H1 (cell line): ENCODE data around the gene PPFIA2. TPM values are rescaled to one million over a fixed set of nuclear protein-coding genes. Genes with fewer than 3 reads are reported as not detected.

ENCODE experiments used
- CTCF ChIA-PET: fragments of 300-600 bp; sonication (Branson Sonifier 250); formaldehyde crosslinking; loops from one replicate; lab custom pipeline; 2021; ENCODE audit not compliant: partially characterized antibody; lab: Charles Lee
- POLR2A ChIA-PET: fragments of 300-600 bp; sonication (Branson Sonifier 250); formaldehyde crosslinking; loops from one replicate; lab custom pipeline; 2021; ENCODE audit warnings: inconsistent platforms; ENCODE audit not compliant: partially characterized antibody; lab: Charles Lee
- DNase-seq, 2 experiments: peaks; one replicate each; pipeline versions ENCODE4 v3.0.0 to v3.0.0-alpha.2; 2010 to 2022; ENCODE audit warnings: low spot score in 2 of 2, low read depth in 1 of 2, mixed read lengths in 1 of 2
- FAIRE-seq: peaks from 2 replicates; lab custom pipeline; 2011; peaks lifted over from hg19 to GRCh38; lab: Jason Lieb, UNC
- H2AFZ ChIP-seq: 2 replicates; pipeline ENCODE4 v1.8.1; 2012; ENCODE audit warnings: low read length, inconsistent platforms
- H2AK5ac ChIP-seq: 2 replicates; pipeline ENCODE4 v1.6.1; 2013; ENCODE audit warnings: low read depth, low read length
- H2BK120ac ChIP-seq: replicated peaks from 2 replicates; pipeline ENCODE3; 2013; ENCODE audit warnings: low read depth, low read length, inconsistent platforms
- H2BK12ac ChIP-seq: 2 replicates; pipeline ENCODE4 v1.6.1; 2013; ENCODE audit warnings: low read depth, low read length
- H2BK15ac ChIP-seq: 2 replicates; pipeline ENCODE4 v1.6.1; 2013; ENCODE audit warnings: low read length
- H2BK20ac ChIP-seq: 2 replicates; pipeline ENCODE4 v1.6.1; 2013; ENCODE audit warnings: low read length
- H2BK5ac ChIP-seq: 2 replicates; pipeline ENCODE4 v1.6.1; 2013; ENCODE audit warnings: low read depth, low read length
- H3K14ac ChIP-seq: 2 replicates; pipeline ENCODE4 v1.6.1; 2013; ENCODE audit warnings: inconsistent platforms; ENCODE audit not compliant: insufficient read length
- H3K18ac ChIP-seq: 2 replicates; pipeline ENCODE4 v1.6.1; 2013; ENCODE audit warnings: low read length; ENCODE audit errors: extremely low read depth
- H3K23ac ChIP-seq: 2 replicates; pipeline ENCODE4 v1.6.1; 2013; ENCODE audit warnings: inconsistent platforms; ENCODE audit not compliant: insufficient read length
- H3K23me2 ChIP-seq: 2 replicates; pipeline ENCODE4 v1.6.1; 2013; ENCODE audit warnings: low read depth, low read length
- H3K27ac ChIP-seq: 2 replicates; pipeline ENCODE4 v1.6.1; 2011; ENCODE audit warnings: low read depth, low read length, inconsistent platforms
- H3K27me3 ChIP-seq, 4 experiments: replicated peaks in 1 of 4; 1 replicate in 1 of 4; 2 replicates in 3 of 4; pipeline versions ENCODE4 v1.6.1 to v1.8.1; 2011 to 2013; ENCODE audit warnings: low read length in 3 of 4, mild to moderate bottlenecking in 3 of 4, inconsistent platforms in 2 of 4, mixed read lengths in 2 of 4, moderate library complexity in 1 of 4; ENCODE audit not compliant: control insufficient read depth in 3 of 4, insufficient read depth in 3 of 4; ENCODE audit errors: extremely low read depth in 1 of 4
- H3K36me3 ChIP-seq, 4 experiments: 2 replicates each; pipeline versions ENCODE4 v1.6.1 to v1.8.1; 2011 to 2013; ENCODE audit warnings: mild to moderate bottlenecking in 4 of 4, low read length in 3 of 4, moderate library complexity in 2 of 4, control low read depth in 1 of 4, inconsistent platforms in 1 of 4; ENCODE audit not compliant: insufficient read depth in 4 of 4, control insufficient read depth in 2 of 4
- H3K4ac ChIP-seq: replicated peaks from 2 replicates; pipeline ENCODE3; 2013; ENCODE audit warnings: low read length, low read depth, mixed read lengths, inconsistent platforms; ENCODE audit not compliant: insufficient read length
- H3K4me1 ChIP-seq, 4 experiments: replicated peaks in 1 of 4; 1 replicate in 1 of 4; 2 replicates in 3 of 4; pipeline versions ENCODE4 v1.6.1 to v1.8.1; 2011 to 2013; ENCODE audit warnings: low read length in 3 of 4, inconsistent platforms in 2 of 4, mixed read lengths in 1 of 4; ENCODE audit not compliant: insufficient read depth in 4 of 4, control insufficient read depth in 3 of 4
- H3K4me2 ChIP-seq, 2 experiments: 2 replicates each; pipeline versions ENCODE4 v1.6.1 to v1.8.1; 2011 to 2013; ENCODE audit warnings: low read depth in 2 of 2, low read length in 2 of 2, control low read depth in 1 of 2, inconsistent platforms in 1 of 2, mild to moderate bottlenecking in 1 of 2; ENCODE audit not compliant: insufficient read depth in 1 of 2
- H3K4me3 ChIP-seq, 4 experiments: fragments of 200-600, 300-600 bp in 1 of 4; sonication (generic), shearing (Covaris generic), sonication (Bioruptor Twin) in 1 of 4; 2 replicates each; pipeline versions ENCODE4 v1.5.1 to v1.8.1; 2011 to 2016; ENCODE audit warnings: low read length in 4 of 4, low read depth in 3 of 4, control low read depth in 2 of 4, inconsistent platforms in 2 of 4, mild to moderate bottlenecking in 2 of 4, mixed read lengths in 1 of 4, moderate library complexity in 1 of 4; ENCODE audit not compliant: insufficient read depth in 2 of 4; ENCODE audit errors: extremely low read depth in 1 of 4
- H3K56ac ChIP-seq: replicated peaks from 2 replicates; pipeline ENCODE3; 2013; ENCODE audit warnings: low read depth, mild to moderate bottlenecking, mixed read lengths, low read length, inconsistent platforms; ENCODE audit not compliant: insufficient read length
- H3K79me1 ChIP-seq: 2 replicates; pipeline ENCODE4 v1.6.1; 2013; ENCODE audit warnings: low read depth, low read length, control low read depth
- H3K79me2 ChIP-seq, 2 experiments: 2 replicates each; pipeline versions ENCODE4 v1.6.1 to v1.8.1; 2012 to 2013; ENCODE audit warnings: low read length in 2 of 2, mild to moderate bottlenecking in 2 of 2, inconsistent platforms in 1 of 2; ENCODE audit not compliant: insufficient read depth in 2 of 2, control insufficient read depth in 1 of 2
- H3K9ac ChIP-seq, 4 experiments: replicated peaks in 1 of 4; 1 replicate in 1 of 4; 2 replicates in 3 of 4; pipeline versions ENCODE4 v1.6.1 to v1.8.1; 2011 to 2013; ENCODE audit warnings: low read depth in 3 of 4, low read length in 3 of 4, control low read depth in 2 of 4, mild to moderate bottlenecking in 2 of 4, moderate library complexity in 2 of 4, inconsistent platforms in 1 of 4; ENCODE audit errors: extremely low read depth in 1 of 4
- H3K9me3 ChIP-seq, 2 experiments: 2 replicates each; pipeline versions ENCODE4 v1.6.1 to v1.8.1; 2012 to 2013; ENCODE audit warnings: mild to moderate bottlenecking in 2 of 2, moderate library complexity in 2 of 2, control low read depth in 1 of 2, inconsistent platforms in 1 of 2, low read depth in 1 of 2, low read length in 1 of 2, mixed read lengths in 1 of 2; ENCODE audit not compliant: insufficient read depth in 2 of 2
- H4K20me1 ChIP-seq, 2 experiments: replicated peaks in 1 of 2; 2 replicates each; pipeline versions ENCODE3 to v1.8.1; 2011 to 2013; ENCODE audit warnings: inconsistent platforms in 2 of 2, low read length in 2 of 2, mild to moderate bottlenecking in 1 of 2; ENCODE audit not compliant: insufficient read depth in 2 of 2, control insufficient read depth in 1 of 2
- H4K5ac ChIP-seq: 2 replicates; pipeline ENCODE4 v1.6.1; 2013; ENCODE audit warnings: low read length, low read depth, mixed read lengths, inconsistent platforms; ENCODE audit not compliant: insufficient read length
- H4K8ac ChIP-seq: 2 replicates; pipeline ENCODE4 v1.8.0; 2013; ENCODE audit warnings: mild to moderate bottlenecking, moderate library complexity, low read length, inconsistent platforms; ENCODE audit not compliant: insufficient read depth; ENCODE audit errors: extremely low read depth
- H4K91ac ChIP-seq: replicated peaks from 2 replicates; pipeline ENCODE3; 2013; ENCODE audit warnings: low read length, mixed read lengths, inconsistent platforms; ENCODE audit not compliant: insufficient read length
- CBX8 ChIP-seq: fragments of 300-800, 300-1000 bp; sonication (generic); IDR thresholded peaks from 2 replicates; pipeline ENCODE4 v1.7.1; 2016; ENCODE audit warnings: low read depth, low read length, borderline replicate concordance
- HDAC2 ChIP-seq, 2 experiments: fragments of 300-600 bp in 1 of 2; sonication (generic) in 1 of 2; IDR thresholded peaks; 2 replicates each; pipeline ENCODE4 v1.6.1; 2011 to 2012; ENCODE audit warnings: low read depth in 2 of 2, low read length in 2 of 2, mild to moderate bottlenecking in 2 of 2, moderate library complexity in 2 of 2, borderline replicate concordance in 1 of 2, inconsistent platforms in 1 of 2
- KDM5A ChIP-seq: fragments of 200-600 bp; IDR thresholded peaks from 2 replicates; pipeline ENCODE4 v1.7.1; 2012; ENCODE audit warnings: mild to moderate bottlenecking, low read length, inconsistent platforms, mixed read lengths
- NANOG ChIP-seq: IDR thresholded peaks from 2 replicates; pipeline ENCODE4 v1.6.1; 2011; ENCODE audit warnings: low read length, low read depth, mild to moderate bottlenecking, inconsistent platforms; ENCODE audit not compliant: insufficient read depth, poor library complexity, severe bottlenecking
- POU5F1 ChIP-seq: IDR thresholded peaks from 2 replicates; pipeline ENCODE4 v1.6.1; 2011; ENCODE audit warnings: low read depth, mild to moderate bottlenecking, low read length, moderate library complexity
- RXRA ChIP-seq: IDR thresholded peaks from 2 replicates; pipeline ENCODE4 v1.6.1; 2011; ENCODE audit warnings: low read depth, mild to moderate bottlenecking, low read length, moderate library complexity; ENCODE audit not compliant: insufficient read depth
- SAP30 ChIP-seq: fragments of 300-600 bp; sonication (generic); IDR thresholded peaks from 2 replicates; pipeline ENCODE4 v1.7.1; 2012; ENCODE audit warnings: low read length, moderate library complexity, mild to moderate bottlenecking, inconsistent platforms; ENCODE audit not compliant: insufficient read depth, insufficient replicate concordance
- TBP ChIP-seq: IDR thresholded peaks from 2 replicates; pipeline ENCODE4 v1.6.1; 2011; ENCODE audit warnings: low read depth, low read length, improper control_type of control experiment
- TCF12 ChIP-seq: IDR thresholded peaks from 2 replicates; pipeline ENCODE4 v1.6.1; 2011; ENCODE audit warnings: low read depth, mild to moderate bottlenecking, low read length
- WGBS, 2 experiments: shearing (Covaris generic) in 1 of 2; methylation state at CpG; one replicate each; pipeline versions ENCODE4 v1.1.6 to v1.1.7; 2013 to 2015; ENCODE audit warnings: low lambda C conversion rate in 2 of 2, mixed read lengths in 2 of 2, inconsistent platforms in 1 of 2, low coverage in 1 of 2, missing lambda C conversion rate in 1 of 2; ENCODE audit not compliant: insufficient replicate concordance in 2 of 2, insufficient coverage in 1 of 2, insufficient read length in 1 of 2; ENCODE audit errors: extremely low coverage in 1 of 2, missing lambda C conversion rate in 1 of 2; 5-methylcytosine and 5-hydroxymethylcytosine counted together
- polyA plus RNA-seq, 7 experiments: library from polyadenylated mRNA; depleted of rRNA in 3 of 7; stranded (reverse) in 5 of 7; unstranded in 2 of 7; fragments of >200 nt in 5 of 7; fragments of 200-250 nt in 2 of 7; gene quantifications; 1 replicate in 5 of 7; 2 replicates in 1 of 7; 4 replicates in 1 of 7; pipeline versions ENCODE4 v1.2.1 to v1.2.3, GENCODE V29; 2011 to 2013; ENCODE audit warnings: missing spikeins in 2 of 7, mixed read lengths in 2 of 7
- total RNA-seq: library from RNA; stranded (reverse); fragmentation: NEBNext Ultra II Directional; extraction: Animal tissue kit (Norgen Biotek cat#: 25700); gene quantifications from 2 replicates; pipeline ENCODE4 v1.2.1, GENCODE V29; 2021
- TF ChIP-seq, protein P1 (sequence below), 3 experiments: IDR thresholded peaks; 1 replicate in 2 of 3; 2 replicates in 1 of 3; pipeline versions ENCODE4 v1.5.1 to v1.6.1; 2011; ENCODE audit warnings: low read length in 3 of 3, mild to moderate bottlenecking in 3 of 3, inconsistent platforms in 2 of 3, low read depth in 1 of 3, moderate library complexity in 1 of 3; ENCODE audit not compliant: insufficient read depth in 1 of 3; ENCODE audit errors: control extremely low read depth in 1 of 3

PPFIA2 gene
- total and polyA plus RNA-seq, 2 of the 8 experiments (the other 6 are each of a cell fraction or from before 2014, with no cell fraction given) = 1.2 to 1.8 TPM

GRCh38 chr12:81263072-81263471, 496.1 kb downstream of the PPFIA2 start:
- H3K9me3 ChIP-seq = no peaks in the 10 kb centered on the region
- CTCF ChIA-PET = interaction anchor here (0.5 to 1.0 kb wide), 2 partner anchors 10 to 171 kb away, joined by 3 read pairs; no protein-coding TSS in a partner anchor
- no peak overlapping the region for H3K27ac ChIP-seq
- H2BK20ac ChIP-seq = no peak overlapping the region
- no peak overlapping the region for H3K9ac ChIP-seq
- no peak overlapping the region for H4K8ac ChIP-seq
- no peaks in the 10 kb centered on the region for H3K79me2 ChIP-seq
- no peak overlapping the region for H2BK15ac ChIP-seq
- no peak overlapping the region for H4K5ac ChIP-seq
- H3K14ac ChIP-seq = no peak overlapping the region
- H3K18ac ChIP-seq = no peak overlapping the region
- no peak overlapping the region for H3K23ac ChIP-seq
- H2AFZ ChIP-seq = no peak overlapping the region
- no peak overlapping the region for H2AK5ac ChIP-seq
- no peaks in the 10 kb centered on the region for H3K23me2 ChIP-seq
- H3K4me3 ChIP-seq = no peak overlapping the region
- H2BK12ac ChIP-seq = no peak overlapping the region
- H3K4me1 ChIP-seq = no peaks in the 10 kb centered on the region
- H3K79me1 ChIP-seq = no peaks in the 10 kb centered on the region
- DNase-seq (no peak), FAIRE-seq (no peak)
- H2BK5ac ChIP-seq = no peak overlapping the region
- POLR2A ChIA-PET = no interaction called here
- no peak overlapping the region for H4K91ac ChIP-seq
- H2BK120ac ChIP-seq = no peak overlapping the region
- no peaks in the 10 kb centered on the region for H4K20me1 ChIP-seq
- H3K4ac ChIP-seq = no peak overlapping the region
- H3K27me3 ChIP-seq = no peaks in the 10 kb centered on the region
- no peak overlapping the region for H3K4me2 ChIP-seq
- no peak overlapping the region for H3K56ac ChIP-seq
- 90% methylated on average over 2 of the region's 2 CpGs; no CpG with 5 or more reads in 1 of the 2 experiments for WGBS, 2 experiments
- no peaks in the 10 kb centered on the region for H3K36me3 ChIP-seq
- TF ChIP-seq HDAC2 (IDR thresholded peaks at IDR 0.05; ENCODE audit: borderline replicate concordance in 1 of 2, low read depth in 2 of 2, low read length in 2 of 2) (no peak), TBP (no peak), SAP30 (no peak), POU5F1 (no peak), TCF12 (no peak), CBX8 (no peak), RXRA (no peak), KDM5A (no peak), NANOG (no peak)
- TF ChIP-seq, protein P1, sequence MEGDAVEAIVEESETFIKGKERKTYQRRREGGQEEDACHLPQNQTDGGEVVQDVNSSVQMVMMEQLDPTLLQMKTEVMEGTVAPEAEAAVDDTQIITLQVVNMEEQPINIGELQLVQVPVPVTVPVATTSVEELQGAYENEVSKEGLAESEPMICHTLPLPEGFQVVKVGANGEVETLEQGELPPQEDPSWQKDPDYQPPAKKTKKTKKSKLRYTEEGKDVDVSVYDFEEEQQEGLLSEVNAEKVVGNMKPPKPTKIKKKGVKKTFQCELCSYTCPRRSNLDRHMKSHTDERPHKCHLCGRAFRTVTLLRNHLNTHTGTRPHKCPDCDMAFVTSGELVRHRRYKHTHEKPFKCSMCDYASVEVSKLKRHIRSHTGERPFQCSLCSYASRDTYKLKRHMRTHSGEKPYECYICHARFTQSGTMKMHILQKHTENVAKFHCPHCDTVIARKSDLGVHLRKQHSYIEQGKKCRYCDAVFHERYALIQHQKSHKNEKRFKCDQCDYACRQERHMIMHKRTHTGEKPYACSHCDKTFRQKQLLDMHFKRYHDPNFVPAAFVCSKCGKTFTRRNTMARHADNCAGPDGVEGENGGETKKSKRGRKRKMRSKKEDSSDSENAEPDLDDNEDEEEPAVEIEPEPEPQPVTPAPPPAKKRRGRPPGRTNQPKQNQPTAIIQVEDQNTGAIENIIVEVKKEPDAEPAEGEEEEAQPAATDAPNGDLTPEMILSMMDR (IDR thresholded peaks at IDR 0.05; ENCODE audit: control extremely low read depth in 1 of 3, insufficient read depth in 1 of 3, low read depth in 1 of 3, low read length in 3 of 3) = no peak
